Activated CD4-positive, alpha-beta T cell treated with anti-CD3 and anti-CD28 coated beads for 36 hours (primary cell): ENCODE data around the gene AZGP1. TPM values are rescaled to one million over a fixed set of nuclear protein-coding genes. Genes with fewer than 3 reads are reported as not detected.

Experiments used
- ATAC-seq: fragments of 200-7000 bp; cut with Tn5 transposase; one replicate; pipeline ENCODE4 v1.10.0; 2021; ENCODE audit warnings: mild to moderate bottlenecking, moderate library complexity
- CTCF ChIA-PET: fragments of 350-600 bp; sonication (Branson Sonifier 250); formaldehyde crosslinking; loops from one replicate; lab custom pipeline; 2021; ENCODE audit warnings: antibody characterized with exemption; lab: Charles Lee
- POLR2A ChIA-PET: fragments of 350-600 bp; sonication (Branson Sonifier 250); formaldehyde crosslinking; loops from one replicate; lab custom pipeline; 2021; ENCODE audit warnings: antibody characterized with exemption, inconsistent platforms; lab: Charles Lee
- DNase-seq: peaks from one replicate; pipeline ENCODE4 v3.0.0-alpha.2; 2020
- H3K27ac Mint-ChIP-seq: one replicate; pipeline ENCODE4 v1.8.0; 2021; ENCODE audit warnings: mixed read lengths
- H3K27me3 Mint-ChIP-seq: one replicate; pipeline ENCODE4 v1.8.0; 2021; ENCODE audit warnings: mixed read lengths
- H3K36me3 Mint-ChIP-seq: one replicate; pipeline ENCODE4 v1.8.0; 2021; ENCODE audit warnings: low read depth, mixed read lengths
- H3K4me1 Mint-ChIP-seq: one replicate; pipeline ENCODE4 v1.8.0; 2021; ENCODE audit warnings: mixed read lengths
- H3K4me3 Mint-ChIP-seq: one replicate; pipeline ENCODE4 v1.8.0; 2021; ENCODE audit warnings: mild to moderate bottlenecking, moderate library complexity, mixed read lengths
- H3K9me3 Mint-ChIP-seq: one replicate; pipeline ENCODE4 v1.8.0; 2021; ENCODE audit warnings: low read depth, mixed read lengths
- intact Hi-C, 2 experiments: fragments of 100-400 bp; cut with DNase I in 1 of 2; cut with micrococcal nuclease in 1 of 2; formaldehyde crosslinking; loops; one replicate each; pipeline versions ENCODE4 v1.14.2 to v1.15.1; 2022 to 2024; cut with DNase I, micrococcal nuclease
- total RNA-seq, 2 experiments: library from RNA; stranded (reverse); gene quantifications; one replicate each; pipeline ENCODE4 v1.2.3, GENCODE V29; 2021

AZGP1 gene
- total RNA-seq, result not detected

GRCh38 chr7:99975782-99976521 lies at the start of gene AZGP1:
AZGP1 (minus strand) TSS chr7:99976031; CDS start chr7:99976020, 11 bp downstream.
- POLR2A ChIA-PET, result no interaction called here
- Mint-ChIP-seq H3K9me3 (no peaks in the 10 kb centered on the region), H3K36me3 (no peaks in the 10 kb centered on the region), H3K4me1 (peaks cover 12% of the 10 kb centered on the region), H3K27me3 (peaks cover 4% of the 10 kb centered on the region), H3K27ac (no peak within 1 kb of the TSS), H3K4me3 (no peak within 1 kb of the TSS)
- ATAC-seq (no peak), DNase-seq (no peak)
- intact Hi-C loops, result loop anchor here in 1 of 2 experiments (5.0 kb wide), 1 partner anchor 76 kb away; no protein-coding TSS in a partner anchor
- CTCF ChIA-PET, result interaction anchor here (0.6 to 5.0 kb wide), 4 partner anchors 55 to 1314 kb away, joined by 3 to 33 read pairs (median 3); no protein-coding TSS in a partner anchor

GRCh38 chr7:100024020-100024619 lies 48.3 kb upstream of the AZGP1 start:
- CTCF ChIA-PET, result interaction anchor here (0.8 to 1.1 kb wide), 2 partner anchors 8 to 30 kb away, joined by 3 read pairs; no protein-coding TSS in a partner anchor
- POLR2A ChIA-PET, result no interaction called here
- DNase-seq (no peak), ATAC-seq (no peak)
- Mint-ChIP-seq H3K4me1 (peaks cover 46% of the 10 kb centered on the region), H3K27me3 (no peaks in the 10 kb centered on the region), H3K36me3 (peaks cover 49% of the 10 kb centered on the region), H3K9me3 (no peaks in the 10 kb centered on the region), H3K4me3 (no peak overlapping the region), H3K27ac (peak overlapping the region; percentile 31)
- intact Hi-C loops, result no loop called here

- no peak for DNase-seq
- ATAC-seq, result no peak
- H3K4me1 Mint-ChIP-seq, result peaks cover 52% of the 10 kb centered on the region
- no peaks in the 10 kb centered on the region for H3K27me3 Mint-ChIP-seq
- POLR2A ChIA-PET, result no interaction called here
- H3K4me3 Mint-ChIP-seq, result no peak overlapping the region
- no peak overlapping the region for H3K27ac Mint-ChIP-seq
- CTCF ChIA-PET, result no interaction called here
- peaks cover 54% of the 10 kb centered on the region for H3K36me3 Mint-ChIP-seq
- H3K9me3 Mint-ChIP-seq, result no peaks in the 10 kb centered on the region
- intact Hi-C loops, result no loop called here
Observed at GRCh38 chr7:100023526-100023925, 47.7 kb upstream of the AZGP1 start.

GRCh38 chr7:100022621-100023020 lies 46.8 kb upstream of the AZGP1 start:
- no peaks in the 10 kb centered on the region for H3K27me3 Mint-ChIP-seq
- intact Hi-C loops, result no loop called here
- peaks cover 59% of the 10 kb centered on the region for H3K4me1 Mint-ChIP-seq
- no peak overlapping the region for H3K4me3 Mint-ChIP-seq
- ChIA-PET CTCF (interaction anchor here (1.2 to 2.6 kb wide), 3 partner anchors 29 to 95 kb away, joined by 3 to 9 read pairs (median 5); no protein-coding TSS in a partner anchor), POLR2A (no interaction called here)
- ATAC-seq (no peak), DNase-seq (no peak)
- no peaks in the 10 kb centered on the region for H3K9me3 Mint-ChIP-seq
- H3K36me3 Mint-ChIP-seq, result peaks cover 57% of the 10 kb centered on the region
- H3K27ac Mint-ChIP-seq, result peak overlapping the region; percentile 67

GRCh38 chr7:100021297-100021696 lies 45.5 kb upstream of the AZGP1 start:
- ChIA-PET POLR2A (interaction anchor here (0.6 kb wide), 1 partner anchor 203 kb away, joined by 5 read pairs; no protein-coding TSS in a partner anchor), CTCF (interaction anchor here (0.5 to 2.6 kb wide), 8 partner anchors 12 to 252 kb away, joined by 3 to 9 read pairs (median 3); no protein-coding TSS in a partner anchor)
- H3K9me3 Mint-ChIP-seq, result no peaks in the 10 kb centered on the region
- peak; percentile 29 for DNase-seq
- H3K4me1 Mint-ChIP-seq, result peaks cover 69% of the 10 kb centered on the region
- H3K36me3 Mint-ChIP-seq, result peaks cover 60% of the 10 kb centered on the region
- H3K27ac Mint-ChIP-seq, result peak overlapping the region; percentile 47
- ATAC-seq, result peak; percentile 57
- intact Hi-C loops, result loop anchor here in 1 of 2 experiments (2.0 kb wide), 1 partner anchor 22 kb away; no protein-coding TSS in a partner anchor
- no peak overlapping the region for H3K4me3 Mint-ChIP-seq
- H3K27me3 Mint-ChIP-seq, result no peaks in the 10 kb centered on the region

GRCh38 chr7:100019908-100020307 lies 44.1 kb upstream of the AZGP1 start:
- Mint-ChIP-seq H3K4me1 (peaks cover 67% of the 10 kb centered on the region), H3K27ac (peak overlapping the region; percentile 55), H3K27me3 (no peaks in the 10 kb centered on the region), H3K36me3 (peaks cover 52% of the 10 kb centered on the region), H3K4me3 (peak overlapping the region; percentile 1), H3K9me3 (no peaks in the 10 kb centered on the region)
- POLR2A ChIA-PET, result interaction anchor here (0.6 to 1.0 kb wide), 2 partner anchors 30 to 71 kb away, joined by 3 read pairs; no protein-coding TSS in a partner anchor
- ATAC-seq (peak; percentile 43), DNase-seq (peak; percentile 42)
- CTCF ChIA-PET, result interaction anchor here (1.0 to 1.4 kb wide), 3 partner anchors 13 to 106 kb away, joined by 3 to 4 read pairs (median 3); no protein-coding TSS in a partner anchor
- intact Hi-C loops, result loop anchor here (2.0 to 10.0 kb wide), 4 partner anchors 23 to 525 kb away; partner anchors contain the start of gene ZNF3 (in 1 of the 2)

GRCh38 chr7:100017875-100018274 lies 42.0 kb upstream of the AZGP1 start:
- CTCF ChIA-PET, result interaction anchor here (1.2 kb wide), 1 partner anchor 105 kb away, joined by 3 read pairs; no protein-coding TSS in a partner anchor
- peaks cover 66% of the 10 kb centered on the region for H3K4me1 Mint-ChIP-seq
- intact Hi-C loops, result loop anchor here (5.0 to 10.0 kb wide), 3 partner anchors 34 to 527 kb away; partner anchors contain the start of gene ZNF3 (in 1 of the 2)

GRCh38 chr7:100017300-100017699 lies 41.5 kb upstream of the AZGP1 start:
- Mint-ChIP-seq H3K27ac (peak overlapping the region; percentile 5), H3K27me3 (no peaks in the 10 kb centered on the region), H3K4me1 (peaks cover 66% of the 10 kb centered on the region)

More at GRCh38 chr7:100017875-100018274, 42.0 kb upstream of the AZGP1 start:
- no peak for ATAC-seq
- Mint-ChIP-seq H3K4me3 (no peak overlapping the region), H3K27ac (peak overlapping the region; percentile 34), H3K36me3 (peaks cover 34% of the 10 kb centered on the region), H3K27me3 (no peaks in the 10 kb centered on the region), H3K9me3 (no peaks in the 10 kb centered on the region)
- POLR2A ChIA-PET, result no interaction called here
- DNase-seq, result no peak

GRCh38 chr7:100016215-100016901 lies 40.5 kb upstream of the AZGP1 start:
- H3K27ac Mint-ChIP-seq, result peak overlapping the region; percentile 96
- H3K27me3 Mint-ChIP-seq, result no peaks in the 10 kb centered on the region
- H3K36me3 Mint-ChIP-seq, result peaks cover 25% of the 10 kb centered on the region
- H3K4me1 Mint-ChIP-seq, result peaks cover 59% of the 10 kb centered on the region
- ATAC-seq (no peak), DNase-seq (no peak)
- H3K9me3 Mint-ChIP-seq, result no peaks in the 10 kb centered on the region
- intact Hi-C loops, result loop anchor here (1.0 to 10.0 kb wide), 4 partner anchors 10 to 528 kb away; partner anchors contain the start of gene ZNF3 (in 1 of the 2)
- POLR2A ChIA-PET, result interaction anchor here (0.6 kb wide), 1 partner anchor 96 kb away, joined by 4 read pairs; no protein-coding TSS in a partner anchor
- peak overlapping the region; percentile 94 for H3K4me3 Mint-ChIP-seq
- CTCF ChIA-PET, result interaction anchor here (0.6 to 3.3 kb wide), 5 partner anchors 8 to 616 kb away, joined by 3 to 14 read pairs (median 3); partner anchors contain the start of gene TRIM4

More at GRCh38 chr7:100017300-100017699, 41.5 kb upstream of the AZGP1 start:
- Mint-ChIP-seq H3K36me3 (peaks cover 32% of the 10 kb centered on the region), H3K9me3 (no peaks in the 10 kb centered on the region), H3K4me3 (no peak overlapping the region)
- intact Hi-C loops, result loop anchor here (5.0 to 10.0 kb wide), 3 partner anchors 35 to 528 kb away; partner anchors contain the start of gene ZNF3 (in 1 of the 2)
- DNase-seq (no peak), ATAC-seq (no peak)
- ChIA-PET CTCF (interaction anchor here (0.7 to 1.2 kb wide), 4 partner anchors 25 to 104 kb away, joined by 3 to 6 read pairs (median 3); no protein-coding TSS in a partner anchor), POLR2A (no interaction called here)
